ENCODE data around the gene UBE2N. TPM values are rescaled to one million over a fixed set of nuclear protein-coding genes. Genes with fewer than 3 reads are reported as not detected.
"Not testable (repeated sequence)": the region's sequence is repeated elsewhere in the genome, so short reads cannot be mapped to it uniquely, and the experiment has no call there.

Gene UBE2N
- total and polyA plus RNA-seq, 2 donors (not counting 1 experiment from before 2014, with no cell fraction given): 56.3 to 83.8 TPM

- H3K4me3 ChIP-seq (ENCODE audit: control extremely low read depth in 1 of 5, extremely low read depth in 1 of 5, insufficient read depth in 1 of 5, low read depth in 2 of 5, low read length in 4 of 5); H3K4me2 ChIP-seq (replicated peaks; ENCODE audit: low read depth, low read length, poor library complexity, severe bottlenecking); H3K4me3 Mint-ChIP-seq; H3K27me3 Mint-ChIP-seq; H3K9ac ChIP-seq (ENCODE audit: low read length); H3K27ac ChIP-seq (ENCODE audit: low read length in 2 of 2); DNase-seq; ATAC-seq (ENCODE audit: low read depth); POLR2A ChIA-PET; H2AFZ ChIP-seq (ENCODE audit: insufficient read depth, low read depth, low read length, poor library complexity, severe bottlenecking); H3K27ac Mint-ChIP-seq; H3K27me3 ChIP-seq (replicated peaks in 1 of 4; ENCODE audit: control extremely low read depth in 1 of 4, control insufficient read depth in 3 of 4, insufficient read depth in 4 of 4, low read length in 3 of 4); H3K4me1 ChIP-seq (ENCODE audit: control insufficient read depth in 2 of 2, insufficient read depth in 2 of 2, low read length in 2 of 2); H3K9me3 Mint-ChIP-seq (ENCODE audit: insufficient read depth); H3K9me3 ChIP-seq (ENCODE audit: control extremely low read depth in 1 of 3, control insufficient read depth in 2 of 3, insufficient read depth in 1 of 3, low read length in 2 of 3); intact Hi-C loops (cut with micrococcal nuclease): not testable (repeated sequence)
- peaks cover 45% of the 10 kb centered on the region for H4K20me1 ChIP-seq (ENCODE audit: control insufficient read depth, insufficient read depth, low read length, poor library complexity, severe bottlenecking)
- WGBS (ENCODE audit: insufficient coverage): no CpG with 5 or more reads among the region's 4 CpGs
- peaks cover 32% of the 10 kb centered on the region for H3K79me2 ChIP-seq (ENCODE audit: control insufficient read depth, insufficient read depth, low read length)
- H3K4me1 Mint-ChIP-seq: peaks cover 21% of the 10 kb centered on the region
- H3K36me3 ChIP-seq (replicated peaks in 1 of 2; ENCODE audit: control extremely low read depth in 1 of 2, control insufficient read depth in 1 of 2, extremely low read depth in 1 of 2, insufficient read depth in 2 of 2, low read length in 1 of 2): peaks cover 5 to 34% of the 10 kb centered on the region in 2 experiments
- CTCF ChIA-PET: interaction anchor here (0.6 to 2.4 kb wide), 4 partner anchors 10 to 624 kb away, joined by 3 to 10 read pairs (median 8); no protein-coding TSS in a partner anchor
Measured at GRCh38 chr12:93409343-93410187, 32.2 kb downstream of the UBE2N start.

GRCh38 chr12:93408813-93409212 is 32.9 kb downstream of the UBE2N start:
- no peaks in the 10 kb centered on the region for H3K9me3 ChIP-seq (ENCODE audit: control extremely low read depth in 1 of 3, control insufficient read depth in 2 of 3, insufficient read depth in 1 of 3, low read length in 2 of 3)
- no peak overlapping the region for H3K27ac Mint-ChIP-seq
- H3K9ac ChIP-seq (ENCODE audit: low read length): no peak overlapping the region
- no peak for TF ChIP-seq CTCF (IDR thresholded peaks at IDR 0.05)
- no peak for TF ChIP-seq EZH2 (IDR thresholded peaks at IDR 0.05; ENCODE audit: borderline replicate concordance, insufficient read depth, low read depth, low read length, poor library complexity, severe bottlenecking)
- no peak overlapping the region for H3K4me3 ChIP-seq (ENCODE audit: control extremely low read depth in 1 of 5, extremely low read depth in 1 of 5, insufficient read depth in 1 of 5, low read depth in 2 of 5, low read length in 4 of 5)
- H3K4me1 ChIP-seq (ENCODE audit: control insufficient read depth in 2 of 2, insufficient read depth in 2 of 2, low read length in 2 of 2): peaks cover 7 to 9% of the 10 kb centered on the region in 2 donors
- peaks cover 17% of the 10 kb centered on the region for H3K4me1 Mint-ChIP-seq
- H4K20me1 ChIP-seq (ENCODE audit: control insufficient read depth, insufficient read depth, low read length, poor library complexity, severe bottlenecking): peaks cover 38% of the 10 kb centered on the region
- H2AFZ ChIP-seq (ENCODE audit: insufficient read depth, low read depth, low read length, poor library complexity, severe bottlenecking): no peak overlapping the region
- H3K27me3 ChIP-seq (replicated peaks in 1 of 4; ENCODE audit: control extremely low read depth in 1 of 4, control insufficient read depth in 3 of 4, insufficient read depth in 4 of 4, low read length in 3 of 4): no peaks in the 10 kb centered on the region
- no peaks in the 10 kb centered on the region for H3K9me3 Mint-ChIP-seq (ENCODE audit: insufficient read depth)
- H3K4me2 ChIP-seq (replicated peaks; ENCODE audit: low read depth, low read length, poor library complexity, severe bottlenecking): no peak overlapping the region
- peaks cover 8 to 39% of the 10 kb centered on the region in 2 experiments for H3K36me3 ChIP-seq (replicated peaks in 1 of 2; ENCODE audit: control extremely low read depth in 1 of 2, control insufficient read depth in 1 of 2, extremely low read depth in 1 of 2, insufficient read depth in 2 of 2, low read length in 1 of 2)
- H3K27ac ChIP-seq (ENCODE audit: low read length in 2 of 2): peak overlapping the region in 1 of 2 donors; percentile 27
- intact Hi-C loops (cut with micrococcal nuclease): no loop called here
- CTCF ChIA-PET: interaction anchor here (0.6 to 1.8 kb wide), 3 partner anchors 11 to 474 kb away, joined by 3 to 10 read pairs (median 3); no protein-coding TSS in a partner anchor
- no peak overlapping the region for H3K4me3 Mint-ChIP-seq
- no peak for ATAC-seq (ENCODE audit: low read depth)
- POLR2A ChIA-PET: no interaction called here
- peaks cover 25% of the 10 kb centered on the region for H3K79me2 ChIP-seq (ENCODE audit: control insufficient read depth, insufficient read depth, low read length)
- H3K27me3 Mint-ChIP-seq: no peaks in the 10 kb centered on the region
- DNase-seq: no peak
